GM18858 (cell line): ENCODE data around the gene PTGES.
"Not testable (repeated sequence)": the region's sequence is repeated elsewhere in the genome, so short reads cannot be mapped to it uniquely, and the experiment has no call there.

Experiments
- ATAC-seq: cut with Tn5 transposase; IDR thresholded peaks from one replicate; pipeline ENCODE4 v1.9.1; 2021; ENCODE audit not compliant: unreplicated experiment

The PTGES gene

GRCh38 chr9:129752900-129753729, at the start of gene PTGES:
Gene PTGES (minus strand): TSS chr9:129753042. CDS start chr9:129753012, 30 bp downstream.
- no peak for ATAC-seq

GRCh38 chr9:129801504-129801903, 48.7 kb upstream of the PTGES start:
- ATAC-seq = no peak

GRCh38 chr9:129798973-129799372, 46.1 kb upstream of the PTGES start:
- no peak for ATAC-seq

GRCh38 chr9:129796029-129796428, 43.2 kb upstream of the PTGES start:
- not testable (repeated sequence) for ATAC-seq

GRCh38 chr9:129794549-129794948, 41.7 kb upstream of the PTGES start:
- ATAC-seq = no peak

GRCh38 chr9:129786481-129786880, 33.6 kb upstream of the PTGES start:
- ATAC-seq = no peak

GRCh38 chr9:129785866-129786265, 33.0 kb upstream of the PTGES start:
- no peak for ATAC-seq

GRCh38 chr9:129784970-129785369, 32.1 kb upstream of the PTGES start:
- ATAC-seq = not testable (repeated sequence)

GRCh38 chr9:129783516-129784361, 30.9 kb upstream of the PTGES start:
- no peak for ATAC-seq

- no peak for ATAC-seq
Observed at GRCh38 chr9:129781981-129782380, 29.1 kb upstream of the PTGES start.

- ATAC-seq = no peak
Observed at GRCh38 chr9:129781131-129781530, 28.3 kb upstream of the PTGES start.

GRCh38 chr9:129779560-129780190, 26.8 kb upstream of the PTGES start:
- no peak for ATAC-seq

GRCh38 chr9:129778469-129778868, 25.6 kb upstream of the PTGES start:
- no peak for ATAC-seq

- ATAC-seq = no peak
Observed at GRCh38 chr9:129777769-129778130, 24.9 kb upstream of the PTGES start.

GRCh38 chr9:129776938-129777768, 24.3 kb upstream of the PTGES start:
- ATAC-seq = no peak

- ATAC-seq = no peak
Observed at GRCh38 chr9:129776566-129776937, 23.7 kb upstream of the PTGES start.

GRCh38 chr9:129776096-129776495, 23.3 kb upstream of the PTGES start:
- ATAC-seq = not testable (repeated sequence)

- no peak for ATAC-seq
Observed at GRCh38 chr9:129775448-129775798, 22.6 kb upstream of the PTGES start.

- no peak for ATAC-seq
Observed at GRCh38 chr9:129774791-129775447, 22.1 kb upstream of the PTGES start.
